OCI-LY7 (cell line): ENCODE measurements around the gene NBPF9. TPM values are rescaled to one million over a fixed set of nuclear protein-coding genes. Genes with fewer than 3 reads are reported as not detected.
"Not testable (repeated sequence)": the region's sequence is repeated elsewhere in the genome, so short reads cannot be mapped to it uniquely, and the experiment has no call there.

Experiments used
- BruUV-seq: library from RNA; stranded (reverse); fragments of 400-500 nt; replicated peaks from 2 replicates; lab custom pipeline; 2021; lab: Mats Ljungman, UMichigan
- CTCF ChIA-PET: fragments of 300-600 bp; sonication (Branson Sonifier 250); formaldehyde crosslinking; loops from one replicate; lab custom pipeline; 2022; ENCODE audit warnings: antibody characterized with exemption; ENCODE audit not compliant: unreplicated experiment; lab: Charles Lee
- POLR2A ChIA-PET: fragments of 300-600 bp; sonication (Branson Sonifier 250); formaldehyde crosslinking; loops from one replicate; lab custom pipeline; 2022; ENCODE audit warnings: antibody characterized with exemption; lab: Charles Lee
- DNase-seq: peaks from one replicate; pipeline ENCODE4 v3.0.0-alpha.2; 2015; ENCODE audit warnings: low spot score
- H2AFZ ChIP-seq: fragments of 200-600 bp; sonication (generic), shearing (Covaris generic); 2 replicates; pipeline ENCODE4 v1.6.1; 2014; ENCODE audit warnings: mild to moderate bottlenecking, antibody characterized with exemption, low read length, moderate library complexity
- H3K27ac ChIP-seq: fragments of 200-600 bp; sonication (generic); 2 replicates; pipeline ENCODE4 v1.5.1; 2014; ENCODE audit warnings: mixed run types, low read depth, mild to moderate bottlenecking, moderate library complexity, low read length, inconsistent platforms; ENCODE audit not compliant: poor library complexity, severe bottlenecking
- H3K36me3 ChIP-seq: fragments of 200-600 bp; sonication (generic); 2 replicates; pipeline ENCODE4 v1.6.1; 2014; ENCODE audit warnings: mild to moderate bottlenecking, antibody characterized with exemption, low read length, moderate library complexity, mixed read lengths; ENCODE audit not compliant: insufficient read depth
- H3K4me1 ChIP-seq: fragments of 200-600 bp; sonication (generic); 2 replicates; pipeline ENCODE4 v1.5.1; 2014; ENCODE audit warnings: mild to moderate bottlenecking, low read length; ENCODE audit not compliant: insufficient read depth, poor library complexity, severe bottlenecking
- H3K4me2 ChIP-seq: fragments of 200-600 bp; sonication (generic); 2 replicates; pipeline ENCODE4 v1.6.1; 2014; ENCODE audit warnings: mild to moderate bottlenecking, low read length
- H3K4me3 ChIP-seq: fragments of 200-600 bp; sonication (generic); 2 replicates; pipeline ENCODE4 v1.5.1; 2014; ENCODE audit warnings: mild to moderate bottlenecking, low read depth, low read length; ENCODE audit not compliant: poor library complexity, severe bottlenecking
- H3K79me2 ChIP-seq: fragments of 200-600 bp; sonication (generic); 2 replicates; pipeline ENCODE4 v1.6.1; 2016; ENCODE audit warnings: low read depth, mild to moderate bottlenecking, low read length, moderate library complexity, mixed read lengths; ENCODE audit not compliant: insufficient read depth
- H3K9me2 ChIP-seq: fragments of 200-600 bp; sonication (generic); 2 replicates; pipeline ENCODE4 v1.6.1; 2016; ENCODE audit warnings: mild to moderate bottlenecking, low read length, mixed read lengths; ENCODE audit not compliant: insufficient read depth
- H3K9me3 ChIP-seq: fragments of 200-600 bp; sonication (generic); 2 replicates; pipeline ENCODE4 v1.6.1; 2014; ENCODE audit warnings: mild to moderate bottlenecking, mixed run types, low read length, mixed read lengths
- H4K20me1 ChIP-seq: fragments of 200-600 bp; sonication (generic); 2 replicates; pipeline ENCODE4 v1.6.1; 2014; ENCODE audit warnings: mild to moderate bottlenecking, antibody characterized with exemption, low read length, moderate library complexity, mixed read lengths; ENCODE audit not compliant: insufficient read depth
- intact Hi-C: fragments of 100-400 bp; cut with micrococcal nuclease; formaldehyde crosslinking; loops from one replicate; pipeline ENCODE4 v1.10.0; 2022; ENCODE audit not compliant: unreplicated experiment
- total RNA-seq, 2 experiments: library from RNA; depleted of rRNA in 1 of 2; stranded (reverse); fragments of >200 nt in 1 of 2; shearing (Covaris generic) in 1 of 2; gene quantifications; 2 replicates each; pipeline ENCODE4 v1.2.3, GENCODE V29; 2014 to 2022

The NBPF9 gene
- total RNA-seq, 2 experiments from 2014 or later: 24.3 to 33.8 TPM

GRCh38 chr1:149008326-149008725 lies 95.0 kb downstream of the NBPF9 start:
- H3K4me1 ChIP-seq, DNase-seq, H3K9me3 ChIP-seq, H4K20me1 ChIP-seq, H3K36me3 ChIP-seq, H3K79me2 ChIP-seq, H3K4me3 ChIP-seq, H2AFZ ChIP-seq, intact Hi-C loops, H3K27ac ChIP-seq, H3K9me2 ChIP-seq, BruUV-seq, CTCF ChIA-PET, POLR2A ChIA-PET, H3K4me2 ChIP-seq: not testable (repeated sequence)
